Adrenal gland (tissue), 5 donors: ENCODE data around the gene SOX18.

Source experiments
- POLR2A ChIP-seq, 2 donors: fragments of 450-650 bp; IDR thresholded peaks; one replicate each; pipeline ENCODE4 v1.6.1; 2017; ENCODE audit warnings: antibody characterized with exemption in 2 of 2, mild to moderate bottlenecking in 2 of 2, moderate library complexity in 1 of 2
- TF ChIP-seq, protein P1 (sequence below), 6 experiments: fragments of 450-650 bp in 4 of 6; fragments of 200-600 bp in 2 of 6; sonication (generic) in 1 of 6; IDR thresholded peaks; 1 replicate in 5 of 6; 2 replicates in 1 of 6; pipeline versions ENCODE4 v1.5.1 to v1.8.0; 2016 to 2021; ENCODE audit warnings: antibody characterized with exemption in 6 of 6, mild to moderate bottlenecking in 2 of 6, moderate library complexity in 1 of 6
- donor health status: DM: no; HTN: no; CAD: no.

DNA sequence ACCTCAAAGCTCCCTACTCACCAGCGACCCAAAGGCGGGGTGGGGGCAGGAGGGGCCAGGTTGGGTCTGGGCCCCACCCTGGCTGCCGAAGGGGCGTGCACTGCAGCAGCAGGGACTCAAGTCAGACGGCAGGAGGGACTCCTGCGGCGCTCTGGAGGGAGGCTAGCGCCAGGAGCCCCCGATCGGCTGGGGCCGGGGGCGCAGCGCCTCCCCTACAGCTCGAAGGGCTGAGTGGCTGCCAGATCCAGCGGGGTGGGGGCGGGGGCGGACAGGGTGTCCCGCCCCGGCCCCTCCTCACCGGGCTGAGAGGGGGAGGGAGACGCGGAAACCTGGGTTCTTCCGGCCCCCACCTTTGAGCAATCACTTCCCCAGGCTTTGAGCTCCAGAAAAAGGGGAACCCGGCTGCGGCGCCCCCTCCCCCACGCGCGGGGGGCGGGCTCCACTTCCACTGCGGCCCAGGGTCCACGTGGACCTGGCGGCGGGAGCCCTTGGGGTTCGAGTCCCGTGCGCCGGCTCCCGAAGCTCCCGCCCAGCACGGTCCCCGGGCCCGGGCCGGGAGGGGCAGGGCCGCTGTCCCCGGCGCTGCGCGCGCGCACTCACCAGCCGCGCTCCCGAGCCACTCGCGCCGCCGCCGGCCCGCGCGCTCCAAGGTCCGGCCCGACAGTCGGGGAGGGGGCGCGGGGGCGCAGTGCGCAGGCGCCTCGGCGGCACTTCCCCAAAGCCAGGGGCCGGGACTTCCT lies 30.0 kb upstream of the SOX18 start, which contains the start of gene RGS19:
- TF ChIP-seq POLR2A (IDR thresholded peaks at IDR 0.05), result no peak
- TF ChIP-seq, protein P1, sequence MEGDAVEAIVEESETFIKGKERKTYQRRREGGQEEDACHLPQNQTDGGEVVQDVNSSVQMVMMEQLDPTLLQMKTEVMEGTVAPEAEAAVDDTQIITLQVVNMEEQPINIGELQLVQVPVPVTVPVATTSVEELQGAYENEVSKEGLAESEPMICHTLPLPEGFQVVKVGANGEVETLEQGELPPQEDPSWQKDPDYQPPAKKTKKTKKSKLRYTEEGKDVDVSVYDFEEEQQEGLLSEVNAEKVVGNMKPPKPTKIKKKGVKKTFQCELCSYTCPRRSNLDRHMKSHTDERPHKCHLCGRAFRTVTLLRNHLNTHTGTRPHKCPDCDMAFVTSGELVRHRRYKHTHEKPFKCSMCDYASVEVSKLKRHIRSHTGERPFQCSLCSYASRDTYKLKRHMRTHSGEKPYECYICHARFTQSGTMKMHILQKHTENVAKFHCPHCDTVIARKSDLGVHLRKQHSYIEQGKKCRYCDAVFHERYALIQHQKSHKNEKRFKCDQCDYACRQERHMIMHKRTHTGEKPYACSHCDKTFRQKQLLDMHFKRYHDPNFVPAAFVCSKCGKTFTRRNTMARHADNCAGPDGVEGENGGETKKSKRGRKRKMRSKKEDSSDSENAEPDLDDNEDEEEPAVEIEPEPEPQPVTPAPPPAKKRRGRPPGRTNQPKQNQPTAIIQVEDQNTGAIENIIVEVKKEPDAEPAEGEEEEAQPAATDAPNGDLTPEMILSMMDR (IDR thresholded peaks at IDR 0.05), result no peak
